ENCODE results near the gene GDPD3. TPM values are rescaled to one million over a fixed set of nuclear protein-coding genes. Genes with fewer than 3 reads are reported as not detected.

Gene GDPD3
- total and polyA plus RNA-seq, 2 of the 13 experiments (the other 11 are each of a cell fraction or from before 2014, with no cell fraction given) = 18.7 to 20.6 TPM

DNA sequence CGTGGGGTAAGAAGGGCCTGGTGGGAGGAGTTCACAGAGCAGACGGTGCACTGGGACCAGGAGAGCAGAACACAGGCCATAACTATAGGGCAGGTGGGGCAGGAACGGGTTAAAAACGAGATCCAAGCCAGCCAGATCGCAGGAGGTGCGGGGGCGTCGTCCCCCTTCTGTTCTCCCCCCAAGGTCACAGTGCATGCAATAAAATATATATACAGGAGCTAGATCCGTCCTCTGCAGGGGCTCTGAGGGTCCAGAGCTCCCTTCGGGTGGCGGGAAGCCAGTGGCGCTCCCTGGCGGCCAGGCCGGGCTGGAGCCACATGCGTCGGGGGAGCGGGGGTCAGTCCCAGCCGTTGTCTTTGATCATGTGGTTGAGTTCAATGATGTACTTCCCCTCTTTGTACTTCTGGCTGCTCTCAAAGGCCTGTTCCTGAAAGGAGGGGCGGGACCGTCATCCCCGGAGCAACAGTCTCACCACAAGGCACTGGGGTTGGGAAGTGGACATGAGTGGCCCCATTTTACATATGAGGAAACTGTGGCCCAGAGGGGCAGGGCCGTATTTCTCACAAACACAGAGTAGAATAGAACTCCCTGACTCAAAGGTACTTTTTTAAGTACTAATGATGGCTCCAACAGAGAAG is 20.8 kb downstream of the GDPD3 start (continued):
- TF ChIP-seq, protein P1, sequence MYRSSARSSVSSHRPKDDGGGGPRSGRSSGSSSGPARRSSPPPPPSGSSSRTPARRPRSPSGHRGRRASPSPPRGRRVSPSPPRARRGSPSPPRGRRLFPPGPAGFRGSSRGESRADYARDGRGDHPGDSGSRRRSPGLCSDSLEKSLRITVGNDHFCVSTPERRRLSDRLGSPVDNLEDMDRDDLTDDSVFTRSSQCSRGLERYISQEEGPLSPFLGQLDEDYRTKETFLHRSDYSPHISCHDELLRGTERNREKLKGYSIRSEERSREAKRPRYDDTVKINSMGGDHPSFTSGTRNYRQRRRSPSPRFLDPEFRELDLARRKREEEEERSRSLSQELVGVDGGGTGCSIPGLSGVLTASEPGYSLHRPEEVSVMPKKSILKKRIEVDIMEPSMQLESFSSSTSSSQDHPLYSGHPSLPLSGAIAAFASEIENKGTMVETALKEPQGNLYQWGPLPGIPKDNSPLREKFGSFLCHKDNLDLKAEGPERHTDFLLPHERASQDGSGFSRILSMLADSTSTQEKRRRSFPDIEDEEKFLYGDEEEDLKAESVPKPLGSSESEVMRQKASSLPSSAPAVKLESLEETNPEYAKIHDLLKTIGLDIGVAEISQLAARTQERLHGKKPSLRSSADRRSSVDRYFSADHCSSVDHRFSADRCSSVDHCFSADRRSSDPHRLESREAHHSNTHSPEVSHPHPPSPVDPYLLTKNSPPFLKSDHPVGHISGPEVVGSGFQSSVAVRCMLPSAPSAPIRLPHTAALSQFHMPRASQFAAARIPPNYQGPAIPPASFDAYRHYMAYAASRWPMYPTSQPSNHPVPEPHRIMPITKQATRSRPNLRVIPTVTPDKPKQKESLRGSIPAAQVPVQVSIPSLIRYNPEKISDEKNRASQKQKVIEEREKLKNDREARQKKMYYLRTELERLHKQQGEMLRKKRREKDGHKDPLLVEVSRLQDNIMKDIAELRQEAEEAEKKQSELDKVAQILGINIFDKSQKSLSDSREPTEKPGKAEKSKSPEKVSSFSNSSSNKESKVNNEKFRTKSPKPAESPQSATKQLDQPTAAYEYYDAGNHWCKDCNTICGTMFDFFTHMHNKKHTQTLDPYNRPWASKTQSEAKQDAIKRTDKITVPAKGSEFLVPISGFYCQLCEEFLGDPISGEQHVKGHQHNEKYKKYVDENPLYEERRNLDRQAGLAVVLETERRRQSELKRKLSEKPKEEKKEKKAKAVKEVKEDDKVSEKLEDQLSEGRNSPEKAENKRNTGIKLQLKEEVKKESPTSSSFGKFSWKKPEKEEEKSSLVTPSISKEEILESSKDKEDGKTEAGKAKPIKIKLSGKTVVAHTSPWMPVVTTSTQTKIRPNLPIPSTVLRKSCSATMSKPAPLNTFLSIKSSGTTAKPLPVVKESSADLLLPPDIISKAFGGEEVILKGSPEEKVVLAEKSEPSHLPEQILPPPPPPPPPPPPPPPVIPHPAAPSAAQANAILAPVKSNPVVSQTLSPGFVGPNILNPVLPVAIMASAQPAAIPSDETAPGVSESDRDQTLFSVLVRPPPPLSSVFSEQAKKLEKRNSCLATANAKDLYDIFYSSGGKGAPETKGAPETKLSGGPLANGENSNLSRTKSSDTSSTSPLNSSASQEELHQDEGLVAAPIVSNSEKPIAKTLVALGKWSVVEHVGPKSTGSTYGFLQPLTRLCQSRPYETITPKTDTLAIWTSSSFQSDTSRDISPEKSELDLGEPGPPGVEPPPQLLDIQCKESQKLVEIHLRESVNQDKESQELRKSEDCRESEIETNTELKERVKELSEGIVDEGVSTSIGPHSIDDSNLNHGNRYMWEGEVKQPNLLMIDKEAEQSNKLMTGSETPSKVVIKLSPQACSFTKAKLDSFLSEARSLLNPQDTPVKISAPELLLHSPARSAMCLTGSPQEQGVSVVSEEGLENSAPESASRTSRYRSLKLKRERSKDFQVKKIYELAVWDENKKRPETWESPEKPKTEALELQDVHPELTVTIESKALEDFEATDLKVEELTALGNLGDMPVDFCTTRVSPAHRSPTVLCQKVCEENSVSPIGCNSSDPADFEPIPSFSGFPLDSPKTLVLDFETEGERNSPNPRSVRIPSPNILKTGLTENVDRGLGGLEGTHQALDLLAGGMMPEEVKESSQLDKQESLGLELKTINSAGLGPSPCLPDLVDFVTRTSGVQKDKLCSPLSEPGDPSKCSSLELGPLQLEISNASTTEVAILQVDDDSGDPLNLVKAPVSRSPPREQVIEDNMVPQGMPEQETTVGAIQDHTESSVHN (CRISPR knock-in tag; IDR thresholded peaks at IDR 0.05) = 0 out of 2 replicates have a peak, but pooled peaks have one; percentile 74
- TF ChIP-seq SNAPC2 (CRISPR knock-in tag; IDR thresholded peaks at IDR 0.05) = peak; percentile 67; the same call in 1 of the 2 replicates
- TF ChIP-seq MED8 (CRISPR knock-in tag; IDR thresholded peaks at IDR 0.05; ENCODE audit: insufficient replicate concordance) = no peak
- TF ChIP-seq RNF2 (conservative IDR thresholded peaks at IDR 0.05; ENCODE audit: low read depth) = no peak
- 0 out of 2 replicates have a peak, but pooled peaks have one; percentile 2 for TF ChIP-seq ZNF274 (CRISPR knock-in tag; IDR thresholded peaks at IDR 0.05)
- TF ChIP-seq ZNF143 (CRISPR knock-in tag; IDR thresholded peaks at IDR 0.05) = no peak
- TF ChIP-seq, protein P2, sequence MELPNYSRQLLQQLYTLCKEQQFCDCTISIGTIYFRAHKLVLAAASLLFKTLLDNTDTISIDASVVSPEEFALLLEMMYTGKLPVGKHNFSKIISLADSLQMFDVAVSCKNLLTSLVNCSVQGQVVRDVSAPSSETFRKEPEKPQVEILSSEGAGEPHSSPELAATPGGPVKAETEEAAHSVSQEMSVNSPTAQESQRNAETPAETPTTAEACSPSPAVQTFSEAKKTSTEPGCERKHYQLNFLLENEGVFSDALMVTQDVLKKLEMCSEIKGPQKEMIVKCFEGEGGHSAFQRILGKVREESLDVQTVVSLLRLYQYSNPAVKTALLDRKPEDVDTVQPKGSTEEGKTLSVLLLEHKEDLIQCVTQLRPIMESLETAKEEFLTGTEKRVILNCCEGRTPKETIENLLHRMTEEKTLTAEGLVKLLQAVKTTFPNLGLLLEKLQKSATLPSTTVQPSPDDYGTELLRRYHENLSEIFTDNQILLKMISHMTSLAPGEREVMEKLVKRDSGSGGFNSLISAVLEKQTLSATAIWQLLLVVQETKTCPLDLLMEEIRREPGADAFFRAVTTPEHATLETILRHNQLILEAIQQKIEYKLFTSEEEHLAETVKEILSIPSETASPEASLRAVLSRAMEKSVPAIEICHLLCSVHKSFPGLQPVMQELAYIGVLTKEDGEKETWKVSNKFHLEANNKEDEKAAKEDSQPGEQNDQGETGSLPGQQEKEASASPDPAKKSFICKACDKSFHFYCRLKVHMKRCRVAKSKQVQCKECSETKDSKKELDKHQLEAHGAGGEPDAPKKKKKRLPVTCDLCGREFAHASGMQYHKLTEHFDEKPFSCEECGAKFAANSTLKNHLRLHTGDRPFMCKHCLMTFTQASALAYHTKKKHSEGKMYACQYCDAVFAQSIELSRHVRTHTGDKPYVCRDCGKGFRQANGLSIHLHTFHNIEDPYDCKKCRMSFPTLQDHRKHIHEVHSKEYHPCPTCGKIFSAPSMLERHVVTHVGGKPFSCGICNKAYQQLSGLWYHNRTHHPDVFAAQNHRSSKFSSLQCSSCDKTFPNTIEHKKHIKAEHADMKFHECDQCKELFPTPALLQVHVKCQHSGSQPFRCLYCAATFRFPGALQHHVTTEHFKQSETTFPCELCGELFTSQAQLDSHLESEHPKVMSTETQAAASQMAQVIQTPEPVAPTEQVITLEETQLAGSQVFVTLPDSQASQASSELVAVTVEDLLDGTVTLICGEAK (IDR thresholded peaks at IDR 0.05) = no peak
- TF ChIP-seq, protein P2 (CRISPR knock-in tag; IDR thresholded peaks at IDR 0.05) = peak; percentile 13
- no peak for TF ChIP-seq MIXL1 (CRISPR knock-in tag; IDR thresholded peaks at IDR 0.05)
- no peak for TF ChIP-seq RBAK (CRISPR knock-in tag; IDR thresholded peaks at IDR 0.05)
- TF ChIP-seq ZBTB7A (CRISPR knock-in tag; IDR thresholded peaks at IDR 0.05) = peak; percentile 90; the same call in 1 of the 2 replicates
- TF ChIP-seq ZNF331 (CRISPR knock-in tag; IDR thresholded peaks at IDR 0.05) = peak; percentile 59; the same call in 1 of the 2 replicates
- peak; percentile 30 for TF ChIP-seq BRCA1 (CRISPR knock-in tag; IDR thresholded peaks at IDR 0.05)
- peak; percentile 5; the same call in 1 of the 2 replicates for TF ChIP-seq PITX1 (CRISPR knock-in tag; IDR thresholded peaks at IDR 0.05)

Data from HepG2 (cell line).